Non-pigmented ciliary epithelial cell (primary cell): Measurements from ENCODE around the gene ZNF786.

ENCODE experiments used
- DNase-seq: peaks from one replicate; pipeline ENCODE4 v3.0.0-alpha.2; 2010; ENCODE audit warnings: low read depth

Gene ZNF786

GRCh38 chr7:149028346-149029109, 62.0 kb downstream of the ZNF786 start, which contains the start of gene PDIA4:
PDIA4 (minus strand) TSS chr7:149028505; CDS start chr7:149028408, 97 bp downstream.
- DNase-seq, result peak; percentile 94

GRCh38 chr7:149027611-149028345, 62.7 kb downstream of the ZNF786 start:
- DNase-seq, result no peak

GRCh38 chr7:149027055-149027454, 63.5 kb downstream of the ZNF786 start:
- no peak for DNase-seq

GRCh38 chr7:149023662-149024061, 66.9 kb downstream of the ZNF786 start:
- DNase-seq, result no peak

GRCh38 chr7:149022756-149023360, 67.7 kb downstream of the ZNF786 start:
- DNase-seq, result no peak

GRCh38 chr7:149021725-149022062, 68.8 kb downstream of the ZNF786 start:
- DNase-seq, result no peak

GRCh38 chr7:149020483-149020882, 70.0 kb downstream of the ZNF786 start:
- DNase-seq, result no peak
